ENCODE data around the gene AUTS2.

GRCh38 chr7:70263471-70264255 lies 665.4 kb downstream of the AUTS2 start:
- TF ChIP-seq CTCF (IDR thresholded peaks at IDR 0.05; ENCODE audit: low read length): no peak
- TF ChIP-seq EZH2 (IDR thresholded peaks at IDR 0.05; ENCODE audit: borderline replicate concordance, low read length): no peak

Measured in OCI-LY1 (cell line).